Measurements from ENCODE around the gene HLCS.

DNA sequence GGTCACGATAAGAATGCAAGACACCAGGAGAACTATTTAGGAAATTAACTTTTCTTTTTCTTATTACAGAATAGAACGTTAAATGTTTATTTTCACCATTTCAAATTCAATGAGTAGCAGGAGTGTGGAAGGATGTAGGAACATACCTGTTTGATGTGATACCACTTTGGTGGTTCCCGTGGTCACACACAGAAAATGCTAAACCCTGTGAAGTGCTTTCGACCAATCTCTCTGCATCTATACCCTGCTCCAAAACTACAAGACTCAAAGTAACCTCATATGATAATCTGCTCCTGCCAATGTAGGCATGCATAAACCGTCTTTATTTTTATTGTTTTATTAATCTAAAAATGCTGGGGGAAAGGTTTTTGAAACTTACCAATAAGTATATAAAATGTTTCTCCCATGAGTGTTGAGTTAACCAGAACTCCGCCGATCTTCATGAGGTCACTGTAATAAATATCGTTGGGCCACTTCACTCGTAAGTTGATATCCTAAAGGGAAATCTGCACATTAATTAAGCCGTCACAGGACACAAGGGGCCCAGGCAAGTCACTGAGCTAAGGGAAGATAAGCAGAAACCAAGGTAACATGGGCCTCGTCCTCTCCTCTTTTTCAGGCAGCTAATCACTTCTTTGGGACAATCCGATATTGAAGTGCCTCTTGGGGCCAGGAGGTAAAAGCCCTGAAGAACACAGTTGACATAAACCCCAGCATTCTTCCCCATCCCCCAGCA, 207.0 kb downstream of the HLCS start:
- TF ChIP-seq, protein P1, sequence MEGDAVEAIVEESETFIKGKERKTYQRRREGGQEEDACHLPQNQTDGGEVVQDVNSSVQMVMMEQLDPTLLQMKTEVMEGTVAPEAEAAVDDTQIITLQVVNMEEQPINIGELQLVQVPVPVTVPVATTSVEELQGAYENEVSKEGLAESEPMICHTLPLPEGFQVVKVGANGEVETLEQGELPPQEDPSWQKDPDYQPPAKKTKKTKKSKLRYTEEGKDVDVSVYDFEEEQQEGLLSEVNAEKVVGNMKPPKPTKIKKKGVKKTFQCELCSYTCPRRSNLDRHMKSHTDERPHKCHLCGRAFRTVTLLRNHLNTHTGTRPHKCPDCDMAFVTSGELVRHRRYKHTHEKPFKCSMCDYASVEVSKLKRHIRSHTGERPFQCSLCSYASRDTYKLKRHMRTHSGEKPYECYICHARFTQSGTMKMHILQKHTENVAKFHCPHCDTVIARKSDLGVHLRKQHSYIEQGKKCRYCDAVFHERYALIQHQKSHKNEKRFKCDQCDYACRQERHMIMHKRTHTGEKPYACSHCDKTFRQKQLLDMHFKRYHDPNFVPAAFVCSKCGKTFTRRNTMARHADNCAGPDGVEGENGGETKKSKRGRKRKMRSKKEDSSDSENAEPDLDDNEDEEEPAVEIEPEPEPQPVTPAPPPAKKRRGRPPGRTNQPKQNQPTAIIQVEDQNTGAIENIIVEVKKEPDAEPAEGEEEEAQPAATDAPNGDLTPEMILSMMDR (IDR thresholded peaks at IDR 0.05), result no peak
- no peak for TF ChIP-seq GABPA (IDR thresholded peaks at IDR 0.05; ENCODE audit: low read depth)
- TF ChIP-seq NFIC (IDR thresholded peaks at IDR 0.05; ENCODE audit: borderline replicate concordance), result no peak
- TF ChIP-seq MEF2A (IDR thresholded peaks at IDR 0.05; ENCODE audit: borderline replicate concordance, low read depth), result no peak
- TF ChIP-seq, protein P2, sequence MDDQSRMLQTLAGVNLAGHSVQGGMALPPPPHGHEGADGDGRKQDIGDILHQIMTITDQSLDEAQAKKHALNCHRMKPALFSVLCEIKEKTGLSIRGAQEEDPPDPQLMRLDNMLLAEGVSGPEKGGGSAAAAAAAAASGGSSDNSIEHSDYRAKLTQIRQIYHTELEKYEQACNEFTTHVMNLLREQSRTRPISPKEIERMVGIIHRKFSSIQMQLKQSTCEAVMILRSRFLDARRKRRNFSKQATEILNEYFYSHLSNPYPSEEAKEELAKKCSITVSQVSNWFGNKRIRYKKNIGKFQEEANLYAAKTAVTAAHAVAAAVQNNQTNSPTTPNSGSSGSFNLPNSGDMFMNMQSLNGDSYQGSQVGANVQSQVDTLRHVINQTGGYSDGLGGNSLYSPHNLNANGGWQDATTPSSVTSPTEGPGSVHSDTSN (IDR thresholded peaks at IDR 0.05), result no peak
- no peak for TF ChIP-seq RFX5 (IDR thresholded peaks at IDR 0.05; ENCODE audit: low read length)
- TF ChIP-seq EZH2phosphoT487 (IDR thresholded peaks at IDR 0.05; ENCODE audit: borderline replicate concordance, low read depth), result no peak
- TF ChIP-seq TAF1 (IDR thresholded peaks at IDR 0.05; ENCODE audit: borderline replicate concordance, low read depth, low read length), result no peak
- TF ChIP-seq, protein P3, sequence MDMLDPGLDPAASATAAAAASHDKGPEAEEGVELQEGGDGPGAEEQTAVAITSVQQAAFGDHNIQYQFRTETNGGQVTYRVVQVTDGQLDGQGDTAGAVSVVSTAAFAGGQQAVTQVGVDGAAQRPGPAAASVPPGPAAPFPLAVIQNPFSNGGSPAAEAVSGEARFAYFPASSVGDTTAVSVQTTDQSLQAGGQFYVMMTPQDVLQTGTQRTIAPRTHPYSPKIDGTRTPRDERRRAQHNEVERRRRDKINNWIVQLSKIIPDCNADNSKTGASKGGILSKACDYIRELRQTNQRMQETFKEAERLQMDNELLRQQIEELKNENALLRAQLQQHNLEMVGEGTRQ (IDR thresholded peaks at IDR 0.05; ENCODE audit: borderline replicate concordance, low read depth, low read length), result no peak
- TF ChIP-seq, protein P4, sequence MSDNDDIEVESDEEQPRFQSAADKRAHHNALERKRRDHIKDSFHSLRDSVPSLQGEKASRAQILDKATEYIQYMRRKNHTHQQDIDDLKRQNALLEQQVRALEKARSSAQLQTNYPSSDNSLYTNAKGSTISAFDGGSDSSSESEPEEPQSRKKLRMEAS (IDR thresholded peaks at IDR 0.05; ENCODE audit: low read depth), result no peak
- no peak for TF ChIP-seq POLR2AphosphoS5 (IDR thresholded peaks at IDR 0.05; ENCODE audit: low read depth, low read length)
